GM12875 (cell line): Measurements from ENCODE around the gene MAML3.

ENCODE experiments used
- H3K4me3 ChIP-seq: one replicate; pipeline ENCODE4 v1.5.1; 2011; ENCODE audit warnings: low read depth, low read length, control low read depth
- CTCF ChIP-seq: IDR thresholded peaks from 2 replicates; pipeline ENCODE4 v1.5.1; 2011; ENCODE audit warnings: low read depth, mild to moderate bottlenecking, control low read depth, inconsistent platforms, low read length, moderate library complexity, borderline replicate concordance; ENCODE audit not compliant: insufficient read depth

The MAML3 gene

GRCh38 chr4:139861471-139861870 is 292.5 kb downstream of the MAML3 start:
- no peak for TF ChIP-seq CTCF
- no peak overlapping the region for H3K4me3 ChIP-seq

- no peak overlapping the region for H3K4me3 ChIP-seq
- no peak for TF ChIP-seq CTCF
Measured at GRCh38 chr4:139860435-139861024, 293.5 kb downstream of the MAML3 start.

- no peak overlapping the region for H3K4me3 ChIP-seq
- no peak for TF ChIP-seq CTCF
Measured at GRCh38 chr4:139859876-139860275, 294.1 kb downstream of the MAML3 start.

- H3K4me3 ChIP-seq = no peak overlapping the region
- no peak for TF ChIP-seq CTCF
Measured at GRCh38 chr4:139858436-139859205, 295.4 kb downstream of the MAML3 start.

GRCh38 chr4:139857977-139858376 is 296.0 kb downstream of the MAML3 start:
- no peak overlapping the region for H3K4me3 ChIP-seq
- TF ChIP-seq CTCF = no peak

- H3K4me3 ChIP-seq = no peak overlapping the region
- TF ChIP-seq CTCF = no peak
Measured at GRCh38 chr4:139857021-139857420, 297.0 kb downstream of the MAML3 start.

GRCh38 chr4:139854668-139855403 is 299.1 kb downstream of the MAML3 start:
- TF ChIP-seq CTCF = no peak
- H3K4me3 ChIP-seq = no peak overlapping the region
